Stimulated activated naive CD8-positive, alpha-beta T cell treated with anti-CD3 and anti-CD28 coated beads, Interleukin-15, amount 100 ng/mL, for 72 hours (primary cell): ENCODE measurements around the gene HES1.
"Not testable (repeated sequence)": the region's sequence is repeated elsewhere in the genome, so short reads cannot be mapped to it uniquely, and the experiment has no call there.

Experiments
- ATAC-seq: fragments of 150-1000 bp; cut with Tn5 transposase; 2 replicates; pipeline ENCODE4 v1.10.0; 2021; ENCODE audit warnings: mild to moderate bottlenecking, moderate library complexity
- DNase-seq, 2 donors: peaks; one replicate each; pipeline ENCODE4 v3.0.0; 2021 to 2022
- H3K27ac Mint-ChIP-seq, 2 donors: one replicate each; pipeline ENCODE4 v1.8.0; 2022; ENCODE audit warnings: mild to moderate bottlenecking in 2 of 2, mixed read lengths in 2 of 2, moderate library complexity in 2 of 2
- H3K27me3 Mint-ChIP-seq: one replicate; pipeline ENCODE4 v1.8.0; 2022; ENCODE audit warnings: mixed read lengths
- H3K4me1 Mint-ChIP-seq: one replicate; pipeline ENCODE4 v1.8.0; 2022; ENCODE audit warnings: mild to moderate bottlenecking, mixed read lengths
- H3K4me3 Mint-ChIP-seq, 2 donors: one replicate each; pipeline ENCODE4 v1.8.0; 2022; ENCODE audit warnings: mild to moderate bottlenecking in 2 of 2, mixed read lengths in 2 of 2, moderate library complexity in 1 of 2
- H3K9me3 Mint-ChIP-seq, 2 donors: one replicate each; pipeline ENCODE4 v1.8.0; 2022; ENCODE audit warnings: mixed read lengths in 2 of 2

HES1 gene

DNA sequence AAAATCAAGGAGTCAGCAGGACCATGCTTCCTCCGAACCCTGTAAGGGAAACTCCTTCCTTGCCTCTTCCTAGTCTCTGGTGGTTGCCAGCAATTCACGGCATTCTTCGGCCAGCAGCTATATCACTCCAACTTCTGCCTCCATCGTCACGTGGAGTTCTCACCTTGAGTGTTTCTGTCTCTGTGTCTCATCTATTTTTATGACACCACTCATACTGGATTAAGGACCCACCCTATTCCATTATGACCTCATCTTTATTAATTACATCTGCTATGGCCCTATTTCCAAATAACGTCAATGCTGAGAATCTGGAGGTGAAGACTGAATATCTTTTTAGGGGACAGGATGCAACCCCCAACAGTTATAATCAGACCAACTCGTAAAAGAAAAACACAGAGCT is 21.8 kb upstream of the HES1 start:
- Mint-ChIP-seq H3K9me3 (no peaks in the 10 kb centered on the region), H3K27ac (no peak overlapping the region), H3K27me3 (peaks cover 18% of the 10 kb centered on the region), H3K4me3 (no peak overlapping the region), H3K4me1 (no peaks in the 10 kb centered on the region)
- no peak for DNase-seq
- no peak for ATAC-seq

GRCh38 chr3:194117104-194117845 is 18.7 kb upstream of the HES1 start:
- ATAC-seq (no peak), DNase-seq (no peak)
- Mint-ChIP-seq H3K4me3 (no peak overlapping the region), H3K27ac (peak overlapping the region in 1 of 2 donors; percentile 36), H3K27me3 (peaks cover 39% of the 10 kb centered on the region), H3K9me3 (no peaks in the 10 kb centered on the region), H3K4me1 (no peaks in the 10 kb centered on the region)

- no peaks in the 10 kb centered on the region for H3K4me1 Mint-ChIP-seq
- DNase-seq (no peak), ATAC-seq (no peak)
- H3K9me3 Mint-ChIP-seq = no peaks in the 10 kb centered on the region
- no peak overlapping the region for H3K27ac Mint-ChIP-seq
- H3K27me3 Mint-ChIP-seq = peaks cover 48% of the 10 kb centered on the region
- no peak overlapping the region for H3K4me3 Mint-ChIP-seq
Observed at GRCh38 chr3:194118920-194119319, 17.0 kb upstream of the HES1 start.

GRCh38 chr3:194119831-194120590 is 15.9 kb upstream of the HES1 start:
- no peak for ATAC-seq
- Mint-ChIP-seq H3K27ac (no peak overlapping the region), H3K4me1 (no peaks in the 10 kb centered on the region)

GRCh38 chr3:194120789-194121770 is 14.9 kb upstream of the HES1 start:
- ATAC-seq (no peak), DNase-seq (no peak)
- Mint-ChIP-seq H3K27me3 (peaks cover 48% of the 10 kb centered on the region), H3K9me3 (no peaks in the 10 kb centered on the region), H3K4me3 (no peak overlapping the region), H3K4me1 (no peaks in the 10 kb centered on the region), H3K27ac (peak overlapping the region in 1 of 2 donors; percentile 45)

More at GRCh38 chr3:194119831-194120590, 15.9 kb upstream of the HES1 start:
- DNase-seq = no peak
- Mint-ChIP-seq H3K9me3 (no peaks in the 10 kb centered on the region), H3K27me3 (peaks cover 48% of the 10 kb centered on the region), H3K4me3 (no peak overlapping the region)

DNA sequence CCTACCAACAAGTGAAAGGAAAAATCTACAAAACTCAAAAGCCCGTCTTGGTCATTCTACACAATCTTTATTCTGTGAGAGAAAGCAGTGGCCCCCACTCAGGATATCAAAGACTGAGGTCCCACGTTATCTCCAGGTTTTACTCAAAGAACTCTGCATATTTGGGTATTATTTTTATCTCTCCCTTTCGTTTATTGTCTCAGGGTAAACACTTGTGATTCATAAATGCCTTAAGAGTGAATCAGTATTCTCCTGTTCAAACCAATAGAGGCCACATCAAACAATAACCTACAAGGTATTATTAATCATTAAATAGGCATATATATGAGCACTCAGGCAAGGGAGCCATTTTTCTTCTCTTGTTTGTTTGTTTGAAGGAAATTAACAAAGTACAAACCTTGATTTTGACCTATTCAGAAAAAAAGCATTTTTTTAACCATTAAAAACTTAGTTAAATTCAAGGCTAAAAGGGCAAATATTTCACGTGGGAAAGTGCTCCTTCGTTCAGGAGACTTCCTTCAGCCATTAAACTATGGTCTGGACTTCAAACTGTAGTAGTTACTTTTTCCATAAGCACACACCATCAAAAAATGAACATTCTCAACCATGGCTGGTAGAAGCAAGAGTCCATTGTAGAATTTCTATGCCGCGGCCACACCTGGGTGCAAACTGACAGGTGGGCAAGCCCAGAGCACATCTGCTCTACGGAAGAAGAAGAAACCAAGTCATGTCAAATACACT is 13.9 kb upstream of the HES1 start:
- ATAC-seq = no peak
- no peak for DNase-seq
- Mint-ChIP-seq H3K4me1 (no peaks in the 10 kb centered on the region), H3K27me3 (peaks cover 48% of the 10 kb centered on the region), H3K4me3 (no peak overlapping the region), H3K27ac (no peak overlapping the region), H3K9me3 (no peaks in the 10 kb centered on the region)

- H3K27me3 Mint-ChIP-seq = peaks cover 59% of the 10 kb centered on the region
- ATAC-seq = no peak
- H3K9me3 Mint-ChIP-seq = no peaks in the 10 kb centered on the region
- H3K4me3 Mint-ChIP-seq = no peak overlapping the region
- no peaks in the 10 kb centered on the region for H3K4me1 Mint-ChIP-seq
- H3K27ac Mint-ChIP-seq = no peak overlapping the region
- no peak for DNase-seq
Observed at GRCh38 chr3:194123726-194124125, 12.2 kb upstream of the HES1 start.

DNA sequence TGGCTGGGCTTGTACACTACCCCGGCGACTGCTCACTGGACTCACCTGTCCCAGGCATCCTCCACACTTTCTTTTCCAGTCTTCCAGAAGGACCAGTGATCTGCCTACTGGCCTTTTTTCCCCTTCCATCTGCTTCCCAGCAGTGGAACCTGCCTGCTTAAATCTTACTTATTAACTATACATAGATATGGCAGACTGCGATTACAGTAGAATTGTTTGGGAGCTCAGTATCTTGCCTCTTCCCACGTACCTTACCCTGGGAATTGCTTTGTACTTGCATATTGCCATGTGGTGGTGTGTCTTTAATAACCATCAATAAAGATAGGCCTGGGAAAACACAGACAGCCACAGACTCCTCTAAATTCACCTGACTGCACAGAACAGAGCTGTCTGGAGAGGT is 11.8 kb upstream of the HES1 start:
- Mint-ChIP-seq H3K27ac (no peak overlapping the region), H3K4me3 (no peak overlapping the region), H3K4me1 (no peaks in the 10 kb centered on the region), H3K9me3 (no peaks in the 10 kb centered on the region), H3K27me3 (peaks cover 59% of the 10 kb centered on the region)
- ATAC-seq = no peak
- DNase-seq = no peak

DNA sequence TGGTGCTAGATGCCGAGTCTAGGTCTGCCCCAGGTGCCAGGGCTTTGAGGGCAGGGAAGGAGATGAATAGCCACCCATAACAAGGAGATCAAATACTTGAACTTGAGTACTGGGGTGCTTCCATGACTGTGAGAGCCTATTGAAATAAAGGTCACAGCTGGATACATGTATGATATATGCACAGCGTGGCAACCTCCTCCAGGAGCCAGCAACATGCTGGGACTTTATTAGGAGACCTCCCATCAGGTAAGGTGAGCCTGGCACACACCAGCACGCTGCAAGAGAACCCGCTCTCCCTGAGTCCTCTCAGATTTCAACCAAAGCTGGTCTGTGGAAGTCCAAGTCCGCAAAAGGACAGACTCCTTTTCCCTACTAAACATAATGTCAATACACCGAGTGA is 10.5 kb upstream of the HES1 start:
- Mint-ChIP-seq H3K4me1 (no peaks in the 10 kb centered on the region), H3K9me3 (no peaks in the 10 kb centered on the region), H3K4me3 (no peak overlapping the region), H3K27ac (no peak overlapping the region), H3K27me3 (peaks cover 61% of the 10 kb centered on the region)
- ATAC-seq (no peak), DNase-seq (no peak)

- Mint-ChIP-seq H3K9me3 (no peaks in the 10 kb centered on the region), H3K27ac (no peak overlapping the region), H3K27me3 (peaks cover 61% of the 10 kb centered on the region), H3K4me3 (no peak overlapping the region), H3K4me1 (peaks cover 11% of the 10 kb centered on the region)
- ATAC-seq (no peak), DNase-seq (no peak)
Observed at GRCh38 chr3:194126790-194127189, 9.2 kb upstream of the HES1 start.

DNA sequence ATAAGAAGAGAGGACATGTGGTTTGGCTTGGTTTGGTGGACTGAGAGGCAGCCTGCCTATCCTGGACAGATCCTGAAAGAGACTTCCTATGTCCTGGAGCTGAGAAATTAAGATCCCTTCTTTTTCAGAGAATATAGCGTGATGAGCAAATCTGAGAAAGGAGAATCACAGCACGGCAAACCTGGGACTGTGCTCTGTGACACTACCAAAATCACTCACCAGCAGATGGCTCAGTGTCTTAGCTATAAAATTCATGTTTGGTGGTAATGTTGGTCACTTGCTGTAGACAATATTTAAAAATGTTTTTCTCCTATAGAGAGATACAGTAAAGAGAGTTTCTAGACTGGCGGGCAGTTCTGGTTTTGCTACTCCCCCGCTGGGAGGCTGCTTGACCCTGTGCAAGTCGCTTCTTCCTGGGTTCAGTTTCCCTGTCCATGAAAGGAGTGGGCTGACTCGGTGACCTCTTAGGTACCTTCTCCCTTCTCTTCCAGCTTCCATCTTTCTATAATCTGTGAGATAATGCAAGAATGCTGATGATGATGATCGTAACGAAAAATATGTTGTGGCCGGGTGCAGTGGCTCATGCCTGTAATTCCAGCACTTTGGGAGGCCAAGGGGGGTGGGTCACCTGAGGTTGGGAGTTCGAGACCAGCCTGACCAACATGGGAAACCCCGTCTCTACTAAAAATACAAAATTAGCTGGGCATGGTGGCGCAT is 7.6 kb upstream of the HES1 start:
- no peak for DNase-seq
- peaks cover 19% of the 10 kb centered on the region for H3K4me1 Mint-ChIP-seq
- H3K27me3 Mint-ChIP-seq = peaks cover 66% of the 10 kb centered on the region

DNA sequence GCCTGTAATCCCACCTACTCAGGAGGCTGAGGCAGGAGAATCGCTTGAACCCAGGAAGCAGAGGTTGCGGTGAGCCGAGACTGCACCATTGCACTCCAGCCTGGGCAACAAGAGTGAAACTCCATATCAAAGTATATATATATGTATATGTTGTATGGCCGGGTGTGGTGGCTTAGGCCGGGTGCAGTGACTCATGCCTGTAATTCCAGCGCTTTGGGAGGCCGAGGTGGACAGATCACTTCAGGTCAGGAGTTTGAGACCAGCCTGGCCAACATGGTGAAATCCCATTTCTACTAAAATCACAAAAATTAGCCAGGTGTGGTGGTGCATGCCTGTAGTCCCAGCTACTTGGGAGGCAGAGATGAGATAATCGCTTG is 7.0 kb upstream of the HES1 start:
- DNase-seq, H3K9me3 Mint-ChIP-seq, ATAC-seq, H3K4me3 Mint-ChIP-seq, H3K27ac Mint-ChIP-seq: not testable (repeated sequence)
- peaks cover 71% of the 10 kb centered on the region for H3K27me3 Mint-ChIP-seq
- peaks cover 25% of the 10 kb centered on the region for H3K4me1 Mint-ChIP-seq

More for the DNA sequence above, 7.6 kb upstream of the HES1 start:
- no peaks in the 10 kb centered on the region for H3K9me3 Mint-ChIP-seq
- H3K27ac Mint-ChIP-seq = no peak overlapping the region
- H3K4me3 Mint-ChIP-seq = no peak overlapping the region
- no peak for ATAC-seq

GRCh38 chr3:194129581-194130133 is 6.3 kb upstream of the HES1 start:
- H3K4me3 Mint-ChIP-seq = no peak overlapping the region
- ATAC-seq (no peak), DNase-seq (no peak)
- peaks cover 72% of the 10 kb centered on the region for H3K27me3 Mint-ChIP-seq
- no peaks in the 10 kb centered on the region for H3K9me3 Mint-ChIP-seq
- no peak overlapping the region for H3K27ac Mint-ChIP-seq
- H3K4me1 Mint-ChIP-seq = peaks cover 26% of the 10 kb centered on the region

- ATAC-seq (no peak), DNase-seq (no peak)
- Mint-ChIP-seq H3K4me3 (no peak overlapping the region), H3K9me3 (no peaks in the 10 kb centered on the region), H3K27me3 (peaks cover 72% of the 10 kb centered on the region), H3K27ac (no peak overlapping the region), H3K4me1 (peaks cover 31% of the 10 kb centered on the region)
Observed at GRCh38 chr3:194130188-194130587, 5.8 kb upstream of the HES1 start.
